Gastroesophageal sphincter (tissue), 3 donors: ENCODE measurements around the gene BRPF3.

Source experiments
- CTCF ChIP-seq, 4 experiments: fragments of 200-600 bp in 2 of 4; fragments of 450-650 bp in 2 of 4; sonication (generic) in 1 of 4; IDR thresholded peaks; one replicate each; pipeline ENCODE4 v1.5.1; 2017 to 2019; ENCODE audit warnings: antibody characterized with exemption in 4 of 4, mild to moderate bottlenecking in 2 of 4, moderate library complexity in 2 of 4
- EP300 ChIP-seq: sonication (generic); formaldehyde crosslinking; IDR thresholded peaks from one replicate; pipeline ENCODE4 v1.6.1; 2017; ENCODE audit warnings: antibody characterized with exemption, mild to moderate bottlenecking
- POLR2A ChIP-seq, 2 donors: fragments of 450-650 bp; IDR thresholded peaks; one replicate each; pipeline ENCODE4 v1.6.1; 2017; ENCODE audit warnings: antibody characterized with exemption in 2 of 2, mild to moderate bottlenecking in 2 of 2, moderate library complexity in 1 of 2
- POLR2AphosphoS5 ChIP-seq: sonication (generic); formaldehyde crosslinking; IDR thresholded peaks from one replicate; pipeline ENCODE4 v1.6.1; 2017; ENCODE audit warnings: antibody characterized with exemption

GRCh38 chr6:36273067-36273466 is 76.5 kb downstream of the BRPF3 start:
- TF ChIP-seq CTCF (IDR thresholded peaks at IDR 0.05) (no peak), POLR2A (IDR thresholded peaks at IDR 0.05) (no peak), POLR2AphosphoS5 (no peak), EP300 (no peak)
